H9 (cell line): ENCODE results near the gene CACFD1. TPM values are rescaled to one million over a fixed set of nuclear protein-coding genes. Genes with fewer than 3 reads are reported as not detected.

Source experiments
- DNase-seq: peaks from one replicate; pipeline ENCODE4 v3.0.0-alpha.2; 2017
- H2AFZ ChIP-seq: one replicate; pipeline ENCODE4 v1.6.1; 2013; ENCODE audit warnings: mild to moderate bottlenecking, low read length, control low read depth, moderate library complexity
- H2AK5ac ChIP-seq: 2 replicates; pipeline ENCODE4 v1.6.1; 2013; ENCODE audit warnings: low read length, control low read depth, mixed read lengths; ENCODE audit not compliant: insufficient read length
- H2BK120ac ChIP-seq: one replicate; pipeline ENCODE4 v1.6.1; 2013; ENCODE audit warnings: low read depth, mild to moderate bottlenecking, low read length, control low read depth, inconsistent platforms; ENCODE audit not compliant: poor library complexity, severe bottlenecking
- H2BK12ac ChIP-seq: 2 replicates; pipeline ENCODE4 v1.6.1; 2013; ENCODE audit warnings: low read length, control low read depth, mixed read lengths, low read depth; ENCODE audit not compliant: insufficient read length
- H2BK15ac ChIP-seq: 2 replicates; pipeline ENCODE4 v1.6.1; 2013; ENCODE audit warnings: low read depth, low read length, control low read depth
- H2BK20ac ChIP-seq: one replicate; pipeline ENCODE4 v1.6.1; 2013; ENCODE audit warnings: low read depth, mild to moderate bottlenecking, low read length, control low read depth, inconsistent platforms; ENCODE audit not compliant: poor library complexity, severe bottlenecking
- H2BK5ac ChIP-seq: 2 replicates; pipeline ENCODE4 v1.6.1; 2013; ENCODE audit warnings: low read length, control low read depth, mixed read lengths; ENCODE audit not compliant: insufficient read length
- H3K14ac ChIP-seq: 2 replicates; pipeline ENCODE4 v1.6.1; 2013; ENCODE audit warnings: low read length, control low read depth; ENCODE audit not compliant: insufficient read depth
- H3K18ac ChIP-seq: 2 replicates; pipeline ENCODE4 v1.6.1; 2013; ENCODE audit warnings: low read depth, mild to moderate bottlenecking, mixed read lengths, low read length, control low read depth; ENCODE audit not compliant: insufficient read length
- H3K23ac ChIP-seq: 2 replicates; pipeline ENCODE4 v1.6.1; 2013; ENCODE audit warnings: low read length, control low read depth, mixed read lengths, low read depth; ENCODE audit not compliant: insufficient read length
- H3K23me2 ChIP-seq: 2 replicates; pipeline ENCODE4 v1.6.1; 2013; ENCODE audit warnings: low read depth, mild to moderate bottlenecking, mixed read lengths, low read length, control low read depth; ENCODE audit not compliant: insufficient read length, poor library complexity, severe bottlenecking
- H3K27ac ChIP-seq: 2 replicates; pipeline ENCODE4 v1.5.1; 2013; ENCODE audit warnings: low read length, control low read depth, mixed read lengths, low read depth; ENCODE audit not compliant: insufficient read length
- H3K27me3 ChIP-seq: 2 replicates; pipeline ENCODE4 v1.6.1; 2013; ENCODE audit warnings: low read length, control low read depth, inconsistent platforms; ENCODE audit not compliant: insufficient read depth
- H3K4ac ChIP-seq: 2 replicates; pipeline ENCODE4 v1.6.1; 2013; ENCODE audit warnings: low read depth, mild to moderate bottlenecking, control low read depth, inconsistent platforms, low read length, moderate library complexity
- H3K4me1 ChIP-seq: 2 replicates; pipeline ENCODE4 v1.6.1; 2013; ENCODE audit warnings: low read length, control low read depth, inconsistent platforms; ENCODE audit not compliant: insufficient read depth
- H3K4me2 ChIP-seq: 2 replicates; pipeline ENCODE4 v1.6.1; 2013; ENCODE audit warnings: low read length, control low read depth, mixed read lengths; ENCODE audit not compliant: insufficient read length, insufficient read depth
- H3K56ac ChIP-seq: 2 replicates; pipeline ENCODE4 v1.6.1; 2013; ENCODE audit warnings: low read depth, mild to moderate bottlenecking, mixed read lengths, low read length, control low read depth; ENCODE audit not compliant: insufficient read length
- H3K79me1 ChIP-seq: 2 replicates; pipeline ENCODE4 v1.6.1; 2013; ENCODE audit warnings: low read depth, mild to moderate bottlenecking, moderate library complexity, low read length, control low read depth, inconsistent platforms; ENCODE audit not compliant: insufficient read depth, poor library complexity, severe bottlenecking
- H3K79me2 ChIP-seq: 2 replicates; pipeline ENCODE4 v1.6.1; 2013; ENCODE audit warnings: low read length, control low read depth, inconsistent platforms; ENCODE audit not compliant: insufficient read depth
- H3K9ac ChIP-seq: 2 replicates; pipeline ENCODE4 v1.6.1; 2013; ENCODE audit warnings: low read length, control low read depth, mixed read lengths; ENCODE audit not compliant: insufficient read length; ENCODE audit errors: extremely low read depth
- H3K9me3 ChIP-seq: one replicate; pipeline ENCODE4 v1.6.1; 2013; ENCODE audit warnings: low read depth, low read length, inconsistent platforms; ENCODE audit not compliant: control insufficient read depth
- H3T11ph ChIP-seq: one replicate; pipeline ENCODE4 v1.6.1; 2013; ENCODE audit warnings: mild to moderate bottlenecking, low read length, control low read depth, inconsistent platforms
- H4K20me1 ChIP-seq: one replicate; pipeline ENCODE4 v1.6.1; 2013; ENCODE audit not compliant: control insufficient read depth, insufficient read length, insufficient read depth
- H4K5ac ChIP-seq: 2 replicates; pipeline ENCODE4 v1.6.1; 2013; ENCODE audit warnings: low read depth, mild to moderate bottlenecking, mixed read lengths, low read length, control low read depth; ENCODE audit not compliant: insufficient read length
- H4K8ac ChIP-seq: replicated peaks from 2 replicates; pipeline ENCODE4 v1.6.1; 2013; ENCODE audit warnings: low read length, control low read depth, mixed read lengths, low read depth; ENCODE audit not compliant: insufficient read length
- H4K91ac ChIP-seq: 2 replicates; pipeline ENCODE4 v1.6.1; 2013; ENCODE audit warnings: low read depth, mild to moderate bottlenecking, moderate library complexity, mixed read lengths, low read length, control low read depth; ENCODE audit not compliant: insufficient read length
- H3K27ac Mint-ChIP-seq, 3 experiments: 2 replicates in 2 of 3; 3 replicates in 1 of 3; pipeline ENCODE4 v1.8.0; 2020 to 2021; ENCODE audit warnings: mixed read lengths in 3 of 3, mild to moderate bottlenecking in 1 of 3, moderate library complexity in 1 of 3
- H3K27me3 Mint-ChIP-seq: 2 replicates; pipeline ENCODE4 v1.8.0; 2021; ENCODE audit warnings: low read depth, mild to moderate bottlenecking, moderate library complexity, mixed read lengths
- H3K36me3 Mint-ChIP-seq, 3 experiments: 2 replicates in 2 of 3; 3 replicates in 1 of 3; pipeline ENCODE4 v1.8.0; 2020 to 2021; ENCODE audit warnings: low read depth in 3 of 3, mixed read lengths in 3 of 3; ENCODE audit not compliant: insufficient read depth in 1 of 3
- H3K4me1 Mint-ChIP-seq, 2 experiments: 2 replicates each; pipeline ENCODE4 v1.8.0; 2020; ENCODE audit warnings: mixed read lengths in 2 of 2
- H3K4me3 Mint-ChIP-seq, 2 experiments: 2 replicates in 1 of 2; 3 replicates in 1 of 2; pipeline ENCODE4 v1.8.0; 2020 to 2021; ENCODE audit warnings: mild to moderate bottlenecking in 2 of 2, mixed read lengths in 2 of 2, moderate library complexity in 1 of 2
- H3K9me3 Mint-ChIP-seq, 2 experiments: 2 replicates in 1 of 2; 3 replicates in 1 of 2; pipeline ENCODE4 v1.8.0; 2020; ENCODE audit warnings: mild to moderate bottlenecking in 2 of 2, mixed read lengths in 2 of 2, moderate library complexity in 1 of 2
- WGBS: extraction: QIAGEN DNeasy Blood & Tissue Kit; methylation state at CpG from one replicate; pipeline ENCODE4 v1.1.7; 2013; ENCODE audit warnings: missing lambda C conversion rate, low lambda C conversion rate, mixed read lengths; ENCODE audit not compliant: insufficient read length; ENCODE audit errors: extremely low coverage; 5-methylcytosine and 5-hydroxymethylcytosine counted together
- total RNA-seq: library from RNA; stranded (reverse); gene quantifications from 2 replicates; pipeline ENCODE4 v1.2.1, GENCODE V29; 2021
- TF ChIP-seq, protein P1 (sequence below): fragments of 200-600 bp; sonication (generic); conservative IDR thresholded peaks from 3 replicates; pipeline ENCODE4 v1.8.0; 2021; ENCODE audit warnings: antibody characterized with exemption, mild to moderate bottlenecking

CACFD1 gene
- total RNA-seq, 1 experiment from 2014 or later = 20.0 TPM

DNA sequence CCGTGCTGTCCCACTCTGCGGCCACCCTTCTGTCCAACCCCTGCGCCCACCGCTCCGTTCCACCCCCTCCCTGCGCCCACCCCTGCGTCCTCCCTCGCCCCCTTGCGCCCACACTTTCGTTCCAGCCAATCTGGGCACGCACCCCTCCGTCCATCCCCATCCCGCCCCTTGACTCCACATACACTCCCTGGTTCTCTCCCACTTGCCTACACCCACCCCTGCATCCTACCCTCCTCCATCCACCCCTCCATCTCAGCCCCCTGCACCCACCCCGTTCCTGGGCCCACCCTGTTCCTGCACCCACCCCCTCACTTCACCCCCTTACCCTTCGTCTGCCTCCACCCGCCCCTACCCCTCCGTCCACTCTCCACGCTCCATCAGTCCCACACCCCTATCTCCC lies 30.6 kb upstream of the CACFD1 start:
- Mint-ChIP-seq H3K27ac (no peak overlapping the region), H3K9me3 (peaks cover 4 to 7% of the 10 kb centered on the region in 2 experiments; a peak in 4 of 5 replicates), H3K4me3 (peak overlapping the region; percentile 61 to 78), H3K4me1 (peaks cover 7% of the 10 kb centered on the region in 2 experiments; a peak in 3 of 4 replicates), H3K27me3 (peaks cover 24% of the 10 kb centered on the region), H3K36me3 (peaks cover 0 to 12% (median 7%) of the 10 kb centered on the region in 3 experiments; a peak in 6 of 7 replicates)
- H2AK5ac ChIP-seq = no peak overlapping the region
- no peak overlapping the region for H3K23ac ChIP-seq
- H3K27me3 ChIP-seq = peaks cover 2% of the 10 kb centered on the region; the same call in 1 of the 2 replicates
- no peak overlapping the region for H2BK20ac ChIP-seq
- H3K27ac ChIP-seq = no peak overlapping the region
- no peaks in the 10 kb centered on the region; the same call in 1 of the 2 replicates for H3K79me2 ChIP-seq
- H2BK5ac ChIP-seq = no peak overlapping the region
- H3K9me3 ChIP-seq = no peaks in the 10 kb centered on the region
- H3K14ac ChIP-seq = no peak overlapping the region
- TF ChIP-seq, protein P1, sequence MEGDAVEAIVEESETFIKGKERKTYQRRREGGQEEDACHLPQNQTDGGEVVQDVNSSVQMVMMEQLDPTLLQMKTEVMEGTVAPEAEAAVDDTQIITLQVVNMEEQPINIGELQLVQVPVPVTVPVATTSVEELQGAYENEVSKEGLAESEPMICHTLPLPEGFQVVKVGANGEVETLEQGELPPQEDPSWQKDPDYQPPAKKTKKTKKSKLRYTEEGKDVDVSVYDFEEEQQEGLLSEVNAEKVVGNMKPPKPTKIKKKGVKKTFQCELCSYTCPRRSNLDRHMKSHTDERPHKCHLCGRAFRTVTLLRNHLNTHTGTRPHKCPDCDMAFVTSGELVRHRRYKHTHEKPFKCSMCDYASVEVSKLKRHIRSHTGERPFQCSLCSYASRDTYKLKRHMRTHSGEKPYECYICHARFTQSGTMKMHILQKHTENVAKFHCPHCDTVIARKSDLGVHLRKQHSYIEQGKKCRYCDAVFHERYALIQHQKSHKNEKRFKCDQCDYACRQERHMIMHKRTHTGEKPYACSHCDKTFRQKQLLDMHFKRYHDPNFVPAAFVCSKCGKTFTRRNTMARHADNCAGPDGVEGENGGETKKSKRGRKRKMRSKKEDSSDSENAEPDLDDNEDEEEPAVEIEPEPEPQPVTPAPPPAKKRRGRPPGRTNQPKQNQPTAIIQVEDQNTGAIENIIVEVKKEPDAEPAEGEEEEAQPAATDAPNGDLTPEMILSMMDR = no peak
- no peak overlapping the region for H2BK12ac ChIP-seq
- H3K79me1 ChIP-seq = no peaks in the 10 kb centered on the region
- WGBS = no CpG with 5 or more reads among the region's 18 CpGs
- no peak overlapping the region for H4K5ac ChIP-seq
- no peak overlapping the region for H2AFZ ChIP-seq
- peak overlapping the region; percentile 40 for H3K4me2 ChIP-seq
- H3K18ac ChIP-seq = no peak overlapping the region
- no peaks in the 10 kb centered on the region for H3K4me1 ChIP-seq
- no peaks in the 10 kb centered on the region for H4K20me1 ChIP-seq
- DNase-seq = peak; percentile 64
- no peak overlapping the region for H2BK15ac ChIP-seq
- H4K91ac ChIP-seq = no peak overlapping the region
- H3K56ac ChIP-seq = no peak overlapping the region
- no peak overlapping the region for H3T11ph ChIP-seq
- no peak overlapping the region for H2BK120ac ChIP-seq
- peaks cover 7% of the 10 kb centered on the region for H3K23me2 ChIP-seq
- no peak overlapping the region for H4K8ac ChIP-seq
- H3K4ac ChIP-seq = no peak overlapping the region
- no peak overlapping the region for H3K9ac ChIP-seq
